ENCODE data around the gene FKRP. TPM values are rescaled to one million over a fixed set of nuclear protein-coding genes. Genes with fewer than 3 reads are reported as not detected.

The FKRP gene
- total and polyA plus RNA-seq, 2 of the 13 experiments (the other 11 are each of a cell fraction or from before 2014, with no cell fraction given), result 7.3 to 9.8 TPM

DNA sequence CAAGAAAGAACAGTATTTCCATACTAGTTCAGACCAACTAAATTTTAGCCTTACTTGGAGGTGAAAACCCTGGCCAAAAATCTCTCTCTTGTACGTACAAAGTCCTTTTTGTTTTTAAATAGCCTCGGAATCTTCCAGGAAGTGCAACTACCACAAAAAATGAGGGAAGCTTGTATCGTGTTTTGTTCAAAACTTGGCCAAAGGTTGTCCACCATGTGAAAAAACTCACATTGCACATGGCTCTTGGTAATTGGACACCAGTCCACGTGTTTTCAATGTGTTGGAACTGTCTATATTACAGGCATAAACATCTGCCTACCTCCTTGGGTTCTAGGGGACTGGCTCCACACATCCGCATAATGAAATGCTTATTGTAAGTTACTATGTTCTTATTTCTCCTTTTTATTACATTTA, 15.6 kb downstream of the FKRP start (continued):
- TF ChIP-seq CREB3 (CRISPR knock-in tag; IDR thresholded peaks at IDR 0.05) (no peak), IRF2 (CRISPR knock-in tag; IDR thresholded peaks at IDR 0.05) (0 out of 2 replicates have a peak, but pooled peaks have one; percentile 52), ZNF550 (CRISPR knock-in tag; IDR thresholded peaks at IDR 0.05; ENCODE audit: borderline replicate concordance) (no peak), NFATC3 (CRISPR knock-in tag; IDR thresholded peaks at IDR 0.05) (no peak), HDAC2 (CRISPR knock-in tag; IDR thresholded peaks at IDR 0.05) (0 out of 2 replicates have a peak, but pooled peaks have one; percentile 24), ZFP82 (CRISPR knock-in tag; IDR thresholded peaks at IDR 0.05; ENCODE audit: borderline replicate concordance) (no peak), ISL2 (CRISPR knock-in tag; IDR thresholded peaks at IDR 0.05) (0 out of 2 replicates have a peak, but pooled peaks have one; percentile 23), ZNF616 (CRISPR knock-in tag; IDR thresholded peaks at IDR 0.05; ENCODE audit: low read depth) (peak; percentile 43; the same call in 1 of the 2 replicates), ZNF414 (CRISPR knock-in tag; IDR thresholded peaks at IDR 0.05) (0 out of 2 replicates have a peak, but pooled peaks have one; percentile 33), ZNF792 (CRISPR knock-in tag; IDR thresholded peaks at IDR 0.05) (peak; percentile 53; the same call in 1 of the 2 replicates), HOXA9 (CRISPR knock-in tag; IDR thresholded peaks at IDR 0.05; ENCODE audit: borderline replicate concordance) (no peak), EZH2 (conservative IDR thresholded peaks at IDR 0.05; ENCODE audit: low read depth, low read length) (no peak), CREM (IDR thresholded peaks at IDR 0.05) (no peak), CREM (CRISPR knock-in tag; IDR thresholded peaks at IDR 0.05) (no peak), POLR2G (IDR thresholded peaks at IDR 0.05; ENCODE audit: low read depth, low read length) (no peak), ZNF446 (CRISPR knock-in tag; IDR thresholded peaks at IDR 0.05) (no peak), ZNF256 (CRISPR knock-in tag; conservative IDR thresholded peaks at IDR 0.05) (no peak), ZNF264 (CRISPR knock-in tag; IDR thresholded peaks at IDR 0.05) (no peak), SATB2 (CRISPR knock-in tag; IDR thresholded peaks at IDR 0.05) (0 out of 2 replicates have a peak, but pooled peaks have one; percentile 71), ZKSCAN5 (CRISPR knock-in tag; IDR thresholded peaks at IDR 0.05) (no peak), ZBTB20 (CRISPR knock-in tag; IDR thresholded peaks at IDR 0.05; ENCODE audit: borderline replicate concordance, low read depth) (peak; percentile 43; the same call in 1 of the 2 replicates), ETV5 (CRISPR knock-in tag; IDR thresholded peaks at IDR 0.05; ENCODE audit: borderline replicate concordance) (no peak), ZNF30 (CRISPR knock-in tag; IDR thresholded peaks at IDR 0.05) (peak; percentile 73; the same call in 1 of the 2 replicates)
- TF ChIP-seq, protein P1, sequence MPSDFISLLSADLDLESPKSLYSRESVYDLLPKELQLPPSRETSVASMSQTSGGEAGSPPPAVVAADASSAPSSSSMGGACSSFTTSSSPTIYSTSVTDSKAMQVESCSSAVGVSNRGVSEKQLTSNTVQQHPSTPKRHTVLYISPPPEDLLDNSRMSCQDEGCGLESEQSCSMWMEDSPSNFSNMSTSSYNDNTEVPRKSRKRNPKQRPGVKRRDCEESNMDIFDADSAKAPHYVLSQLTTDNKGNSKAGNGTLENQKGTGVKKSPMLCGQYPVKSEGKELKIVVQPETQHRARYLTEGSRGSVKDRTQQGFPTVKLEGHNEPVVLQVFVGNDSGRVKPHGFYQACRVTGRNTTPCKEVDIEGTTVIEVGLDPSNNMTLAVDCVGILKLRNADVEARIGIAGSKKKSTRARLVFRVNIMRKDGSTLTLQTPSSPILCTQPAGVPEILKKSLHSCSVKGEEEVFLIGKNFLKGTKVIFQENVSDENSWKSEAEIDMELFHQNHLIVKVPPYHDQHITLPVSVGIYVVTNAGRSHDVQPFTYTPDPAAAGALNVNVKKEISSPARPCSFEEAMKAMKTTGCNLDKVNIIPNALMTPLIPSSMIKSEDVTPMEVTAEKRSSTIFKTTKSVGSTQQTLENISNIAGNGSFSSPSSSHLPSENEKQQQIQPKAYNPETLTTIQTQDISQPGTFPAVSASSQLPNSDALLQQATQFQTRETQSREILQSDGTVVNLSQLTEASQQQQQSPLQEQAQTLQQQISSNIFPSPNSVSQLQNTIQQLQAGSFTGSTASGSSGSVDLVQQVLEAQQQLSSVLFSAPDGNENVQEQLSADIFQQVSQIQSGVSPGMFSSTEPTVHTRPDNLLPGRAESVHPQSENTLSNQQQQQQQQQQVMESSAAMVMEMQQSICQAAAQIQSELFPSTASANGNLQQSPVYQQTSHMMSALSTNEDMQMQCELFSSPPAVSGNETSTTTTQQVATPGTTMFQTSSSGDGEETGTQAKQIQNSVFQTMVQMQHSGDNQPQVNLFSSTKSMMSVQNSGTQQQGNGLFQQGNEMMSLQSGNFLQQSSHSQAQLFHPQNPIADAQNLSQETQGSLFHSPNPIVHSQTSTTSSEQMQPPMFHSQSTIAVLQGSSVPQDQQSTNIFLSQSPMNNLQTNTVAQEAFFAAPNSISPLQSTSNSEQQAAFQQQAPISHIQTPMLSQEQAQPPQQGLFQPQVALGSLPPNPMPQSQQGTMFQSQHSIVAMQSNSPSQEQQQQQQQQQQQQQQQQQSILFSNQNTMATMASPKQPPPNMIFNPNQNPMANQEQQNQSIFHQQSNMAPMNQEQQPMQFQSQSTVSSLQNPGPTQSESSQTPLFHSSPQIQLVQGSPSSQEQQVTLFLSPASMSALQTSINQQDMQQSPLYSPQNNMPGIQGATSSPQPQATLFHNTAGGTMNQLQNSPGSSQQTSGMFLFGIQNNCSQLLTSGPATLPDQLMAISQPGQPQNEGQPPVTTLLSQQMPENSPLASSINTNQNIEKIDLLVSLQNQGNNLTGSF (CRISPR knock-in tag; IDR thresholded peaks at IDR 0.05), result no peak
- TF ChIP-seq, protein P2, sequence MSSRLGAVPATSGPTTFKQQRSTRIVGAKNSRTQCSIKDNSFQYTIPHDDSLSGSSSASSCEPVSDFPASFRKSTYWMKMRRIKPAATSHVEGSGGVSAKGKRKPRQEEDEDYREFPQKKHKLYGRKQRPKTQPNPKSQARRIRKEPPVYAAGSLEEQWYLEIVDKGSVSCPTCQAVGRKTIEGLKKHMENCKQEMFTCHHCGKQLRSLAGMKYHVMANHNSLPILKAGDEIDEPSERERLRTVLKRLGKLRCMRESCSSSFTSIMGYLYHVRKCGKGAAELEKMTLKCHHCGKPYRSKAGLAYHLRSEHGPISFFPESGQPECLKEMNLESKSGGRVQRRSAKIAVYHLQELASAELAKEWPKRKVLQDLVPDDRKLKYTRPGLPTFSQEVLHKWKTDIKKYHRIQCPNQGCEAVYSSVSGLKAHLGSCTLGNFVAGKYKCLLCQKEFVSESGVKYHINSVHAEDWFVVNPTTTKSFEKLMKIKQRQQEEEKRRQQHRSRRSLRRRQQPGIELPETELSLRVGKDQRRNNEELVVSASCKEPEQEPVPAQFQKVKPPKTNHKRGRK (CRISPR knock-in tag; IDR thresholded peaks at IDR 0.05), result no peak
